NCI-H82 treated with DMSO at 0.1 percent for 48 hours (cell line): ENCODE data around the gene MYO1E.
"Not testable (repeated sequence)": the region's sequence is repeated elsewhere in the genome, so short reads cannot be mapped to it uniquely, and the experiment has no call there.

Source experiments
- DNase-seq: peaks from one replicate; lab custom pipeline; 2025; ENCODE audit not compliant: unreplicated experiment; lab: John Stamatoyannopoulos, UW

The MYO1E gene

GRCh38 chr15:59296181-59296617 is 76.5 kb downstream of the MYO1E start:
- DNase-seq: no peak

GRCh38 chr15:59295261-59296001 is 77.2 kb downstream of the MYO1E start:
- DNase-seq: no peak

GRCh38 chr15:59294574-59295260 is 78.0 kb downstream of the MYO1E start:
- DNase-seq: no peak

GRCh38 chr15:59292442-59293151 is 80.1 kb downstream of the MYO1E start:
- DNase-seq: no peak

- no peak for DNase-seq
Observed at GRCh38 chr15:59291213-59291549, 81.5 kb downstream of the MYO1E start.

- DNase-seq: no peak
Observed at GRCh38 chr15:59290295-59291212, 82.1 kb downstream of the MYO1E start.

- DNase-seq: no peak
Observed at GRCh38 chr15:59289574-59289973, 83.1 kb downstream of the MYO1E start.

GRCh38 chr15:59283717-59284391 is 88.8 kb downstream of the MYO1E start:
- no peak for DNase-seq

- DNase-seq: no peak
Observed at GRCh38 chr15:59282515-59283337, 89.9 kb downstream of the MYO1E start.

GRCh38 chr15:59281699-59282098 is 91.0 kb downstream of the MYO1E start:
- DNase-seq: no peak

- DNase-seq: no peak
Observed at GRCh38 chr15:59280855-59281254, 91.8 kb downstream of the MYO1E start.

GRCh38 chr15:59280292-59280691 is 92.4 kb downstream of the MYO1E start:
- DNase-seq: not testable (repeated sequence)

- DNase-seq: no peak
Observed at GRCh38 chr15:59279023-59279422, 93.6 kb downstream of the MYO1E start.

- no peak for DNase-seq
Observed at GRCh38 chr15:59278120-59278519, 94.6 kb downstream of the MYO1E start.

- no peak for DNase-seq
Observed at GRCh38 chr15:59276225-59277178, 96.2 kb downstream of the MYO1E start.

- no peak for DNase-seq
Observed at GRCh38 chr15:59274126-59274970, 98.3 kb downstream of the MYO1E start.

- no peak for DNase-seq
Observed at GRCh38 chr15:59273234-59273633, 99.4 kb downstream of the MYO1E start.
